Measurements from ENCODE around the gene GNLY.

GNLY gene

GRCh38 chr2:85690932-85691331, 3.2 kb upstream of the GNLY start:
- no peak for DNase-seq

DNA sequence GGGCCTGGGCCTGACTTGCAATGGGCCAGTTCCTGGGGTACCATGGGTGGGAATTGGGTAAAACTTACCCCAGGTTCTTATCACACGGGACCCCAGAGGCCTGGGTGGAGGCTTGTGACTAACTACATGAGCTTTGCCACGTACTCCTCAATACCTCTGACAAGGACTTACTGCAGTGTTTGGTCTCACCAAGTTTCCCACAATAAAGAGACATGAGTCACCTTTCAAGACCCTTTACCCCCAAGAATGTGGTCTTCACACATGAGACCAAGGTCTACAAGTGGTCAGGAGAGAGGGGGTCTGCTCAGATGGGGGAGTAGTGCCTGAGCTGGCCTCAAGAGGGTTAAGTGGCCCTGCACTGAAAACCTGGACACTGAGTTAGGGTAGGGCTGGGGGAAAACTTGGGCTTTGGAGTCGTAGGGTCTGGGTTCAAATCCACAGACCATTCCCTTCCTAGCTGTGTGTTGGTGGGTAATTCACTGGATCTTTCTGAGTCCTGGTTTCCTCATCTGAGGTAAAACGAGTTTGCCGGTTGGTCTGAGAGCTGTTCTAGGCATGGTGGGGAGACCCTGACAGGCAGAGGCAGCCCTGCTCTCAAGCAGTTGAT, 2.0 kb upstream of the GNLY start:
- no peak for DNase-seq

DNA sequence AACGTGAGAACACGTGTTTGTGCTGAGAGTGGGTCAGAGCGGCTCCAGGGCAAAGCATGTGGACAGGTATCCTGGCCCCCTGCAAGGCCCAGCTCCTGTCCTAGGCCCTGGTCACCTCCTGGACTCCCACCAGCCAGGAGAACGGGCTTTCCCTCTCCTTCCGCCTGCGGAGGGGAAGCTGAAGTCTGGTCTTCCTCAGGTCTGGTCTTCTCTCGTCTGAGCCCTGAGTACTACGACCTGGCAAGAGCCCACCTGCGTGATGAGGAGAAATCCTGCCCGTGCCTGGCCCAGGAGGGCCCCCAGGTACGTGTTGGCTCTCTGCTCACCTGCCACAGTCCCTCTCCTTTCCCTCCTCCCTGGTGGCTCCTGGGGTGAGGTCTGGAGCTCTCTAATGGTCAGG, 963 bp downstream of the GNLY start:
- no peak for DNase-seq

GRCh38 chr2:85695691-85696668, 1.8 kb downstream of the GNLY start:
- DNase-seq, result no peak

DNA sequence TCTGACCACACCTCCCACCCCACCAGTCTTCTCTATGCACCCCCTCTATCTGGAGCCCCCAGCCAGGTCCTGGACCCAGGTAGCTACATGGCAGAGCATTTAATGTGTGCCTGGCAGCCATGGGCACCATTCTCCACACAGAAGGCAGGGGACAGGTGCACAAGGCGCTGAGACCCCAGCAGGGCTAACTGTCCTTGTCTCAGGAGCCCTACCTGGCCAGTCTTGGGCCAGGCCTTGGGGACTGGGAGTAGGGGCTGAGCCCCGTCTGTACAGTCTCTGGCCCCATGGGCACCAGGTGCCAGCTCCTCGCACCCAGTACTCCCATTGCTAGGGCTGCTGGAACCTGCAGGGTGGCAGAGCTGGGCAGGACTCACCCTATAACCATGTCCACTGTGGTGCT, 2.9 kb downstream of the GNLY start:
- DNase-seq, result no peak

DNA sequence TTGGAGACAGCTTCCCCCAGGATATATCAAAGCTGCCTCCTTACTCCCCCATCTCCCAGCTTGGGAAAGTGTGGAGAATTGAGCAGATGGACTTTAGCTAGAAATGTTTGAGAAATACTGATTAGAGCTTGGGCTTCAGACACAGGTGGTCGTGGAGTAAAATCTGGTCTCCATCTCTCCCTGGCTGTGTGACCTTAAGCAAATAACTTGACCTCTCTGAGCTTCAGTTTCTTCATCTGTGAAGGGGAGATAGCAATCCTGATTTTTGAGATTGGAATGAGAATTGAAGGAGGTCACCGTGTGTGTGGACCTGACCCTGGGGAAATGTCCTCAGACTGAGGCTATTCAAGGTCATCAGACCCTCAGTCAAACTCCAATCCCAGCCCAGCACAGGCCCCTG, 3.6 kb downstream of the GNLY start:
- DNase-seq, result no peak

DNA sequence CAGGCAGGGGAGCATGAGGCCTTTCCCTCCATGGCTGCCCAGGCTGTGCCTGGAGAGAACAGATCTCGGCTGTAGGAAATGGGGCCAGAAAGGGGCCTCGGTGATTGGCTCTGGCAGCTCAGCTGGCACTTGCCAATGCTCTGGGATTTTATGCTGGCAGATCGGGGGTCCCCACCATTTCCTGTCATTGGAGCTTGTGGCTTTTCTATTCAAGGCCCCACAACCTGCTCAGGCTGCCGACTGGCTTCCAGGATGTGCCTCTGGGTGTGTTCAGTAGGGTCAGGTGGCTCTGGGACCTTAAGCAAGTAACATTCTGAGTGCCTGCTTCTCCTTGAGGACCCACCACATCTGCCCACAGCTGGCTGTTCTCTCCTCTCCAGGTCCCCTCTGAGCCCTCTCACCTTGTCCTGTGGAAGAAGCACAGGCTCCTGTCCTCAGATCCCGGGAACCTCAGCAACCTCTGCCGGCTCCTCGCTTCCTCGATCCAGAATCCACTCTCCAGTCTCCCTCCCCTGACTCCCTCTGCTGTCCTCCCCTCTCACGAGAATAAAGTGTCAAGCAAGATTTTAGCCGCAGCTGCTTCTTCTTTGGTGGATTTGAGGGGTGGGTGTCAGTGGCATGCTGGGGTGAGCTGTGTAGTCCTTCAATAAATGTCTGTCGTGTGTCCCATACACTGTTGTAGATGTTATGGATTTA, 4.2 kb downstream of the GNLY start:
- no peak for DNase-seq

DNA sequence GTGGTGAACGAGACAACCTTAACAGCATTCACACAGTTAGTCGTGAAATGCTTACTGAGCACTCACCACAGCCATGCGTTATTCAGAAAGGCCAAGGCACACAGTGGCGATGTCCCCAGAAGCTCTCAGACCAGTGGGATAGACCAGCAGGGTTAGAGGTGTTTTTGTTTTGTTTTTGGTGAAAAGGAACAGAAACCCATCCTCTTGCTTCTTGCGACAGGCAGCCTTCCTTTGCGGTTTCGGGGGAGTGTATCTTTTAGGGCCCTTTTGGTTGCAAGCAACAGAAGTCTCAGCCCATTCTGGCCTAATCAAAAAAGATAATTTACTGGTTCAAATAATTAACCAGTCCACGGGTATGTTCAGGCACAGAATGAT, 4.7 kb downstream of the GNLY start:
- DNase-seq, result peak; percentile 79

GRCh38 chr2:85699325-85699724, 5.2 kb downstream of the GNLY start:
- no peak for DNase-seq

GRCh38 chr2:85702172-85702571, 8.0 kb downstream of the GNLY start:
- no peak for DNase-seq

- DNase-seq, result no peak
These were observed 8.6 kb downstream of the GNLY start for GRCh38 chr2:85702800-85703199.

DNA sequence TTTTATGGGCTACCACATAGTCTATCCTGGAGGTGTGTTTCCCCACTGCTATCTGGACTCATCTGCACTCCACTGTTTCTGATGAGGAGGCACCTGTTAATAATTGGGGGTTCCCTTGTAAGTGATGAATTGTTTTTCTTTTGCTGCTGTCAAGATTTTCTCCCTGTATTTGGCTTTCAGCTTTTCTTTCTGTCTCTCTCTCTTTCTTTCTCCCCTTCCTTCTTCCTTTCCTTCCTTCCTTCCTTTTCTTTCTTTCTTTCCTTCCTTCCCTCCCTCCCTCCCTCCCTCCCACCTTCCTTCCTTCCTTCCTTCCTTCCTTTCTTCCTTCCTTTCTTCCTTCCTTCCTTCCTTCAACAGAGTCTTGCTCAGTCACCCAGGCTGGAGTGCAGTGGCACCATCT, 9.2 kb downstream of the GNLY start:
- DNase-seq, result no peak

GRCh38 chr2:85704038-85704437, 9.9 kb downstream of the GNLY start:
- no peak for DNase-seq

- DNase-seq, result peak; percentile 70
These were observed 10.9 kb downstream of the GNLY start for GRCh38 chr2:85704800-85705679.

GRCh38 chr2:85705680-85706039, 11.5 kb downstream of the GNLY start:
- no peak for DNase-seq

DNA sequence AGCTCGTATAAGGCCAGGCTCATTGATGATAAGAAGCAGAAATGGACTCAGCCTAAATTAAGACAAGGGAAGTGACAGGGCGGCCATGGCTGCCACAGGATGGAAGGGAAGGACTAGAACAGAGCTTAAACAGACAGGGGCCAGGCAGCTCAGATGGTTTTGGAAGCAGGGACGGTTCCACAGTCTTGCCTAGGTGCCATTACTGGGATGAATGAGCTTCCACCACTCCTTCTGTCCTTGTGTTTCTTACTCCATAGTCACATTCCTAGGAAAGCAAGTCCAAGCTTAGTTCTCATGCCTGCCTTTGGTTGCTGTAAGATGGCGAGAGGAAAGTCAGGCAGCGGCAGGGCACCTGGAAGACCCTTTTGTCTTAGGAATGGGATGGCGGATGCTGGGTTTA, 11.9 kb downstream of the GNLY start:
- no peak for DNase-seq

DNA sequence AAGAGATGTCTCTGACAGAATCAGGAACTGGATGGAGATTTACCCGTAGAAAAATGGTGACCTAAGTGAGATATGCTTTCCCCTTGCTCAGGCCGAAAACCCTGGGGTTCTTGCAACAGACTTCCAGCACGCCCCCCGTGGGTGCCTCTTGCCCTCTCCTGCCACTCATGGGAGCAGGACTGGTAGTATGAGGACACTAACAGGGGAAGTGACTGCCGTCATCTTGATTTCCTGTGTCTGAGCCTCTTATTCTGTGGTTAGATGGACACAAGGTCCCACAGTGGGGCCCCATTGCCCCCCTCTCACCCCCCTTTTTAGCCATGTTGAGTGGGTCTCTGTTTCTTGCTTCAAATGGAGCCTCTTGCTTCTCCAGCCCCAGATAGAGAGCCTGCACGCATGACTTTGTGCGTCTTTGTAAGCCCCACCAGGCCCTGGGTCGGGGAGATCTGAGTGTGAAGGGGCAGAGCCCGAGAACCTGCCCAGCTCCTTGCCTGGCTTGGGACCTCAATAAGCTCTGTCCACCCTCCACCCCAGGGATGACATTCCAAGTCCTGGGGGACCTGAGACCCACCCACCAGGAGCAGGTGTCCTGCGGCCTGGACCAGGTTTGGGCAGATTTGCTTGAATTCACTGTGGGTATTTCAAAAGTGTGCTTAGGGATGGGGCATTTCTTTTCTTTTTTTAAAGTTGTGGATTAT, 12.6 kb downstream of the GNLY start:
- DNase-seq, result peak; percentile 34

- DNase-seq, result peak; percentile 57
These were observed 13.1 kb downstream of the GNLY start for GRCh38 chr2:85707304-85707703.

DNA sequence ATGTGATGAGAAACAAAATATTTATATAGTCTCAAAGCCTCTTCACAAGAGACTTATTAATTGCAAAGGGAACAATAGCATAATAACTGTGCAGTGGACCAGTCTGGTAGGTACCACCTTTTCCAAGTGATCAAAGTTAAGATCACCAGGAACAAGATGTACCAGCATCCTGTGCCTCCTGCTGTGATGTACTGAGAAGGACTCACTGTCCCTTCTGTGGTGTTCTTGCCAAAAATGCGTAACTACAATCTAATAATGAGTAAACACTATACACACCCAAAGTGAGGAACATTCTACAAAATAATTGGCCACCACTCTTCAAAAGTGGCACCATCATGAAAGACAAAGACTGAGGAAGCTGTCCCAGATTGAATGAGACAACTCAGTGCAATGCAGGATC, 14.5 kb downstream of the GNLY start:
- DNase-seq, result no peak

GRCh38 chr2:85709401-85709811, 15.2 kb downstream of the GNLY start:
- no peak for DNase-seq

- no peak for DNase-seq
These were observed 16.8 kb downstream of the GNLY start for GRCh38 chr2:85710687-85711577.
